Endothelial cell (in vitro differentiated cells): Measurements from ENCODE around the gene GALNT9. TPM values are rescaled to one million over a fixed set of nuclear protein-coding genes. Genes with fewer than 3 reads are reported as not detected.

ENCODE experiments used
- DNase-seq: peaks from one replicate; pipeline ENCODE4 v3.0.0; 2021; ENCODE audit warnings: low spot score
- H3K27ac Mint-ChIP-seq: one replicate; pipeline ENCODE4 v1.8.0; 2021; ENCODE audit warnings: mixed read lengths, inconsistent platforms; ENCODE audit not compliant: unreplicated experiment
- H3K27me3 Mint-ChIP-seq: one replicate; pipeline ENCODE4 v1.8.0; 2021; ENCODE audit warnings: mild to moderate bottlenecking, moderate library complexity, mixed read lengths, inconsistent platforms; ENCODE audit not compliant: unreplicated experiment
- H3K36me3 Mint-ChIP-seq: one replicate; pipeline ENCODE4 v1.8.0; 2021; ENCODE audit warnings: mild to moderate bottlenecking, low read depth, mixed read lengths, inconsistent platforms; ENCODE audit not compliant: unreplicated experiment
- H3K4me1 Mint-ChIP-seq: one replicate; pipeline ENCODE4 v1.8.0; 2021; ENCODE audit warnings: mild to moderate bottlenecking, mixed read lengths, inconsistent platforms; ENCODE audit not compliant: unreplicated experiment
- H3K4me3 Mint-ChIP-seq: one replicate; pipeline ENCODE4 v1.8.0; 2021; ENCODE audit warnings: mild to moderate bottlenecking, mixed read lengths, inconsistent platforms; ENCODE audit not compliant: unreplicated experiment
- H3K9me3 Mint-ChIP-seq: one replicate; pipeline ENCODE4 v1.8.0; 2021; ENCODE audit warnings: mixed read lengths, inconsistent platforms; ENCODE audit not compliant: unreplicated experiment
- CTCF ChIP-seq: fragments of 200-600 bp; sonication (generic); IDR thresholded peaks from one replicate; pipeline ENCODE4 v1.5.0; 2021; ENCODE audit warnings: antibody characterized with exemption; ENCODE audit not compliant: unreplicated experiment
- total RNA-seq: library from RNA; stranded (reverse); fragmentation: NEBNext Ultra II Directional; extraction: Animal tissue kit (Norgen Biotek cat#: 25700); gene quantifications from one replicate; pipeline ENCODE4 v1.2.1, GENCODE V29; 2021; ENCODE audit not compliant: unreplicated experiment

The GALNT9 gene
- total RNA-seq, 1 donor from 2014 or later = not detected

GRCh38 chr12:132285991-132286681 is 43.3 kb downstream of the GALNT9 start:
- peak; percentile 43 for DNase-seq
- Mint-ChIP-seq H3K27ac (no peak overlapping the region), H3K4me1 (peaks cover 5% of the 10 kb centered on the region), H3K27me3 (peaks cover 20% of the 10 kb centered on the region), H3K36me3 (no peaks in the 10 kb centered on the region), H3K4me3 (no peak overlapping the region), H3K9me3 (no peaks in the 10 kb centered on the region)
- no peak for TF ChIP-seq CTCF

GRCh38 chr12:132284827-132285741 is 44.3 kb downstream of the GALNT9 start:
- TF ChIP-seq CTCF = no peak
- no peak for DNase-seq
- H3K4me3 Mint-ChIP-seq = no peak overlapping the region
- no peak overlapping the region for H3K27ac Mint-ChIP-seq
- H3K4me1 Mint-ChIP-seq = peaks cover 5% of the 10 kb centered on the region
- H3K27me3 Mint-ChIP-seq = peaks cover 20% of the 10 kb centered on the region
- H3K36me3 Mint-ChIP-seq = no peaks in the 10 kb centered on the region
- H3K9me3 Mint-ChIP-seq = no peaks in the 10 kb centered on the region

- Mint-ChIP-seq H3K9me3 (no peaks in the 10 kb centered on the region), H3K27me3 (peaks cover 20% of the 10 kb centered on the region), H3K4me1 (peaks cover 5% of the 10 kb centered on the region), H3K4me3 (no peak overlapping the region), H3K27ac (peak overlapping the region; percentile 61), H3K36me3 (no peaks in the 10 kb centered on the region)
- DNase-seq = no peak
- no peak for TF ChIP-seq CTCF
Measured at GRCh38 chr12:132284071-132284826, 45.1 kb downstream of the GALNT9 start.

GRCh38 chr12:132282950-132283771 is 46.2 kb downstream of the GALNT9 start:
- peaks cover 18% of the 10 kb centered on the region for H3K27me3 Mint-ChIP-seq
- no peak for TF ChIP-seq CTCF
- DNase-seq = no peak
- no peaks in the 10 kb centered on the region for H3K9me3 Mint-ChIP-seq
- H3K36me3 Mint-ChIP-seq = no peaks in the 10 kb centered on the region
- no peak overlapping the region for H3K27ac Mint-ChIP-seq
- H3K4me1 Mint-ChIP-seq = peaks cover 5% of the 10 kb centered on the region
- H3K4me3 Mint-ChIP-seq = no peak overlapping the region
